WTC11 (cell line): ENCODE results near the gene TSPAN32.
"Not testable (repeated sequence)": the region's sequence is repeated elsewhere in the genome, so short reads cannot be mapped to it uniquely, and the experiment has no call there.

Source experiments
- ELF4 ChIP-seq: sonication (generic); formaldehyde crosslinking; IDR thresholded peaks from 2 replicates; pipeline ENCODE4 v1.8.1; 2022; ENCODE audit warnings: low read depth, mild to moderate bottlenecking, moderate library complexity, missing genetic modification reagents
- ZNF232 ChIP-seq: sonication (generic); formaldehyde crosslinking; IDR thresholded peaks from 2 replicates; pipeline ENCODE4 v1.8.0; 2022; ENCODE audit warnings: mild to moderate bottlenecking, missing genetic modification reagents
- ZNF423 ChIP-seq: fragments of 250-450 bp; sonication (Bioruptor Pico); IDR thresholded peaks from 2 replicates; pipeline ENCODE4 v2.1.2; 2022; ENCODE audit warnings: mild to moderate bottlenecking, moderate library complexity
- TF ChIP-seq, protein P1 (sequence below): fragments of 200-600 bp; IDR thresholded peaks from 2 replicates; pipeline ENCODE4 v1.8.0; 2022; ENCODE audit warnings: antibody characterized with exemption
- TF ChIP-seq, protein P2 (sequence below): sonication (generic); formaldehyde crosslinking; IDR thresholded peaks from 2 replicates; pipeline ENCODE4 v1.8.0; 2022; ENCODE audit warnings: mild to moderate bottlenecking, missing genetic modification reagents

- TF ChIP-seq, protein P1, sequence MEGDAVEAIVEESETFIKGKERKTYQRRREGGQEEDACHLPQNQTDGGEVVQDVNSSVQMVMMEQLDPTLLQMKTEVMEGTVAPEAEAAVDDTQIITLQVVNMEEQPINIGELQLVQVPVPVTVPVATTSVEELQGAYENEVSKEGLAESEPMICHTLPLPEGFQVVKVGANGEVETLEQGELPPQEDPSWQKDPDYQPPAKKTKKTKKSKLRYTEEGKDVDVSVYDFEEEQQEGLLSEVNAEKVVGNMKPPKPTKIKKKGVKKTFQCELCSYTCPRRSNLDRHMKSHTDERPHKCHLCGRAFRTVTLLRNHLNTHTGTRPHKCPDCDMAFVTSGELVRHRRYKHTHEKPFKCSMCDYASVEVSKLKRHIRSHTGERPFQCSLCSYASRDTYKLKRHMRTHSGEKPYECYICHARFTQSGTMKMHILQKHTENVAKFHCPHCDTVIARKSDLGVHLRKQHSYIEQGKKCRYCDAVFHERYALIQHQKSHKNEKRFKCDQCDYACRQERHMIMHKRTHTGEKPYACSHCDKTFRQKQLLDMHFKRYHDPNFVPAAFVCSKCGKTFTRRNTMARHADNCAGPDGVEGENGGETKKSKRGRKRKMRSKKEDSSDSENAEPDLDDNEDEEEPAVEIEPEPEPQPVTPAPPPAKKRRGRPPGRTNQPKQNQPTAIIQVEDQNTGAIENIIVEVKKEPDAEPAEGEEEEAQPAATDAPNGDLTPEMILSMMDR = not testable (repeated sequence)
- not testable (repeated sequence) for TF ChIP-seq ZNF232 (CRISPR knock-in tag); ZNF423 (CRISPR knock-in tag); ELF4
- TF ChIP-seq, protein P2, sequence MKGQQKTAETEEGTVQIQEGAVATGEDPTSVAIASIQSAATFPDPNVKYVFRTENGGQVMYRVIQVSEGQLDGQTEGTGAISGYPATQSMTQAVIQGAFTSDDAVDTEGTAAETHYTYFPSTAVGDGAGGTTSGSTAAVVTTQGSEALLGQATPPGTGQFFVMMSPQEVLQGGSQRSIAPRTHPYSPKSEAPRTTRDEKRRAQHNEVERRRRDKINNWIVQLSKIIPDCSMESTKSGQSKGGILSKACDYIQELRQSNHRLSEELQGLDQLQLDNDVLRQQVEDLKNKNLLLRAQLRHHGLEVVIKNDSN (CRISPR knock-in tag) = not testable (repeated sequence)
Observed at GRCh38 chr11:2335286-2335685, 33.5 kb downstream of the TSPAN32 start.
